ENCODE data around the gene CDH15. TPM values are rescaled to one million over a fixed set of nuclear protein-coding genes. Genes with fewer than 3 reads are reported as not detected.
A peak's percentile ranks its signal among the peaks of the same experiment; 100 is the strongest.

CDH15 gene
- total RNA-seq, 5 donors from 2014 or later (not counting 1 experiment from before 2014, with no cell fraction given): 0.19 TPM; not detected in 4

DNA sequence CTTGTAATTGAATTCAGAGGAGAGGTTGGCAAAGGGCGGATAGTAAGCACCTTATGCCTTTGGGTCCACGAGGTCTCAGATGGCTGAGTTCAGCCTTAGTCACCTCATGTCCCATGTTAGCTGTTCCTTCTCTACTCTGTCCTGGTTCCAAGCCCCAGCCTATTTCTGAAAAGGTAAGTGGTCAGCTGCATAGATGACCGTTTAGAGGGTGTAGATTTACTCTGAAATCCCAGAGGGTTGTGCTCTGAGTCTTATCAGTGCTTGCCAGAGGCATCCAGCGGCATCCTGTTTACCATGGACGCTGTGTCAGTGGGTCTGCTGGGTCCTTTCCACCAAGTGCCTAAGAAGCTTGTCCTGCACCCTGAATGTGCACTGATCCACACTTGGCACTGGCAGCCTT, 47.8 kb downstream of the CDH15 start:
- H3K36me3 Mint-ChIP-seq: peaks cover 33% of the 10 kb centered on the region
- CTCF ChIA-PET: no interaction called here
- no peaks in the 10 kb centered on the region for H3K27me3 Mint-ChIP-seq
- Histone ChIP-seq H3K4me3 (ENCODE audit: control insufficient read depth in 1 of 2, extremely low read depth in 1 of 2, low read length in 1 of 2) (no peak overlapping the region), H3K27ac (ENCODE audit: low read length) (no peak overlapping the region), H3K27me3 (replicated peaks in 1 of 2; ENCODE audit: control insufficient read depth in 2 of 2, extremely low read depth in 1 of 2, insufficient read depth in 2 of 2, low read length in 1 of 2) (no peaks in the 10 kb centered on the region), H3K9me3 (no peaks in the 10 kb centered on the region), H3K36me3 (ENCODE audit: control insufficient read depth in 2 of 2, extremely low read depth in 1 of 2, insufficient read depth in 1 of 2, low read length in 1 of 2) (peaks cover 9 to 35% of the 10 kb centered on the region in 2 donors), H3K4me1 (ENCODE audit: control insufficient read depth in 1 of 2, extremely low read depth in 1 of 2, insufficient read depth in 2 of 2, low read length in 2 of 2) (peaks cover 13 to 20% of the 10 kb centered on the region in 2 experiments)
- H3K4me3 Mint-ChIP-seq: peak overlapping the region; percentile 62 to 90 (median 70)
- H3K9me3 Mint-ChIP-seq: no peaks in the 10 kb centered on the region
- ATAC-seq (replicated peaks in 1 of 4) (no peak), DNase-seq (no peak)
- 96% methylated on average over 4 of the region's 5 CpGs for WGBS (ENCODE audit: insufficient coverage)
- POLR2A ChIA-PET: no interaction called here
- H3K27ac Mint-ChIP-seq: peak overlapping the region; percentile 52 to 59
- peaks cover 20 to 35% (median 26%) of the 10 kb centered on the region in 3 donors for H3K4me1 Mint-ChIP-seq

DNA sequence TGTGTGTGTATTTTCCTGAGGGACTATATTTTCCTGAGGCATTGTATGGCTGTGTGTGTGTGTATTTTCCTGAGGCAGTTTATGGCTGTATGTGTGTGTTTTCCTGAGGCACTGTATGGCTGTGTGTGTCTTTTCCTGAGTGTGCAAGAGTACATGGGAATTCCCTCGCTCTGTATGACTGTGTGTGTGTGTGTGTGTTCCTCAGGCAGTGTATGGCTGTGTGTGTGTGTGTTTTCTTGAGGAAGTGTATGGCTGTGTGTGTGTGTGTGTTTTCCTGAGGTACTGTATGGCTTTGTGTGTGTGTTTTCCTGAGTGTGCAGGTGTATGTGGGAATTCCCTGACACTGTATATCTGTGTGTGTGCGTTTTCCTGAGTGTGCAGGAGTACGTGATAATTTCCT, 50.1 kb downstream of the CDH15 start:
- DNase-seq: no peak

DNA sequence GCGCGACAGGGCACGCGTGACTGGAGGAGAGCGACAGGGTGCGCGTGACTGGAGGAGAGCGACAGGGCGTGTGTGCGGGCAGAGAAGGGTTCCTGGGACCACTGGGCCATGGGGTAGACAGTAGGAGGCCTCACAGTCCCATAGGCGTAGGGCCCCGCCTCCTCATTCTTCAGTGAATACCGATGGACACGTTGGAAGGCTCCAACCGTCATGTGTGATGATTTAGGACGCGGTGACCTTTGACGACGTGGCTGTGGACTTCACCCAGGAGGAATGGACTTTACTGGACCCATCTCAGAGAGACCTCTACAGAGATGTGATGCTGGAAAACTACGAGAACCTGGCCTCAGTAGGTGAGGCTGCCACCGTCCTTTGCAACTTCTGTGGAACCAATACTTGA, 51.4 kb downstream of the CDH15 start:
- Histone ChIP-seq H3K36me3 (ENCODE audit: control insufficient read depth in 2 of 2, extremely low read depth in 1 of 2, insufficient read depth in 1 of 2, low read length in 1 of 2) (peaks cover 30 to 61% of the 10 kb centered on the region in 2 donors), H3K9me3 (peaks cover 8% of the 10 kb centered on the region), H3K4me3 (ENCODE audit: control insufficient read depth in 1 of 2, extremely low read depth in 1 of 2, low read length in 1 of 2) (no peak overlapping the region), H3K4me1 (ENCODE audit: control insufficient read depth in 1 of 2, extremely low read depth in 1 of 2, insufficient read depth in 2 of 2, low read length in 2 of 2) (peaks cover 5 to 7% of the 10 kb centered on the region in 2 experiments), H3K27ac (ENCODE audit: low read length) (no peak overlapping the region), H3K27me3 (replicated peaks in 1 of 2; ENCODE audit: control insufficient read depth in 2 of 2, extremely low read depth in 1 of 2, insufficient read depth in 2 of 2, low read length in 1 of 2) (no peaks in the 10 kb centered on the region)
- ChIA-PET CTCF (no interaction called here), POLR2A (no interaction called here)
- H3K27me3 Mint-ChIP-seq: no peaks in the 10 kb centered on the region
- H3K27ac Mint-ChIP-seq: no peak overlapping the region
- peaks cover 7 to 15% (median 13%) of the 10 kb centered on the region in 3 donors for H3K4me1 Mint-ChIP-seq
- DNase-seq (no peak), ATAC-seq (replicated peaks in 1 of 4) (no peak)
- H3K9me3 Mint-ChIP-seq: peaks cover 0 to 13% (median 10%) of the 10 kb centered on the region in 3 donors
- H3K4me3 Mint-ChIP-seq: no peak overlapping the region
- H3K36me3 Mint-ChIP-seq: peaks cover 66% of the 10 kb centered on the region
- WGBS (ENCODE audit: insufficient coverage): 96% methylated on average over 18 of the region's 21 CpGs

More for the DNA sequence above, 50.1 kb downstream of the CDH15 start:
- Mint-ChIP-seq H3K27ac (no peak overlapping the region), H3K9me3 (peaks cover 0 to 3% (median 2%) of the 10 kb centered on the region in 3 donors), H3K36me3 (peaks cover 53% of the 10 kb centered on the region), H3K4me3 (no peak overlapping the region), H3K4me1 (peaks cover 10 to 23% (median 18%) of the 10 kb centered on the region in 3 donors), H3K27me3 (no peaks in the 10 kb centered on the region)
- ChIA-PET POLR2A (no interaction called here), CTCF (no interaction called here)
- no peak overlapping the region for H3K4me3 ChIP-seq (ENCODE audit: control insufficient read depth in 1 of 2, extremely low read depth in 1 of 2, low read length in 1 of 2)
- 94% methylated on average over 2 of the region's 3 CpGs for WGBS (ENCODE audit: insufficient coverage)
- H3K36me3 ChIP-seq (ENCODE audit: control insufficient read depth in 2 of 2, extremely low read depth in 1 of 2, insufficient read depth in 1 of 2, low read length in 1 of 2): peaks cover 18 to 48% of the 10 kb centered on the region in 2 donors
- no peaks in the 10 kb centered on the region for H3K27me3 ChIP-seq (replicated peaks in 1 of 2; ENCODE audit: control insufficient read depth in 2 of 2, extremely low read depth in 1 of 2, insufficient read depth in 2 of 2, low read length in 1 of 2)
- no peak for ATAC-seq (replicated peaks in 1 of 4)
- H3K9me3 ChIP-seq: peaks cover 1% of the 10 kb centered on the region
- H3K27ac ChIP-seq (ENCODE audit: low read length): no peak overlapping the region
- peaks cover 11 to 12% of the 10 kb centered on the region in 2 experiments for H3K4me1 ChIP-seq (ENCODE audit: control insufficient read depth in 1 of 2, extremely low read depth in 1 of 2, insufficient read depth in 2 of 2, low read length in 2 of 2)

DNA sequence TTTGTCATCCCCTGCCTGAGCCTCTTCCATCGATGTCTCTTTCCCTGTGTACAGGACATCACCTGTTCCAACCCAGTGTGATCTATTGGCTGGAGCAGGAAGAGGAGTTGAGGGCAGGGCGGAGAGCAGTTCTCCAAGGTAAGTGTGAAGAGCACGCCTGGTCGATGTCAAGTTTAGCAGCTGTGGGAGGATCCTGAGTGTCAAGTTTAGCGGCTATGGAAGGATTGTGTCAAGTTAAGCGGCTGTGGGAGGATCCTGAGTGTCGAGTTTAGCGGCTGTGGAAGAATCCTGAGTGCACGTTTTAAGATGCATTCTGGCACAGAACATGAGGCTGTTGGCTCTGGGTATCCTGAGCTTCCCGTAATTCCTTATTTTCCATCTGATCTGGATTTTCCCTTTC, 53.1 kb downstream of the CDH15 start:
- peaks cover 81% of the 10 kb centered on the region for H3K36me3 Mint-ChIP-seq
- H3K4me3 Mint-ChIP-seq: no peak overlapping the region
- CTCF ChIA-PET: interaction anchor here in 1 of 2 donors (0.6 kb wide), 1 partner anchor 14 kb away, joined by 3 read pairs; no protein-coding TSS in a partner anchor
- H3K27ac Mint-ChIP-seq: no peak overlapping the region
- peaks cover 0 to 17% (median 16%) of the 10 kb centered on the region in 3 donors for H3K9me3 Mint-ChIP-seq
- H3K27me3 Mint-ChIP-seq: no peaks in the 10 kb centered on the region
- Histone ChIP-seq H3K27me3 (replicated peaks in 1 of 2; ENCODE audit: control insufficient read depth in 2 of 2, extremely low read depth in 1 of 2, insufficient read depth in 2 of 2, low read length in 1 of 2) (no peaks in the 10 kb centered on the region), H3K4me1 (ENCODE audit: control insufficient read depth in 1 of 2, extremely low read depth in 1 of 2, insufficient read depth in 2 of 2, low read length in 2 of 2) (no peaks in the 10 kb centered on the region), H3K9me3 (peaks cover 14% of the 10 kb centered on the region), H3K27ac (ENCODE audit: low read length) (no peak overlapping the region), H3K36me3 (ENCODE audit: control insufficient read depth in 2 of 2, extremely low read depth in 1 of 2, insufficient read depth in 1 of 2, low read length in 1 of 2) (peaks cover 29 to 60% of the 10 kb centered on the region in 2 donors), H3K4me3 (ENCODE audit: control insufficient read depth in 1 of 2, extremely low read depth in 1 of 2, low read length in 1 of 2) (no peak overlapping the region)
- WGBS (ENCODE audit: insufficient coverage): 100% methylated on average over 4 of the region's 10 CpGs
- peaks cover 2 to 4% (median 3%) of the 10 kb centered on the region in 3 donors for H3K4me1 Mint-ChIP-seq
- POLR2A ChIA-PET: no interaction called here
- ATAC-seq (replicated peaks in 1 of 4): no peak
- DNase-seq: no peak

DNA sequence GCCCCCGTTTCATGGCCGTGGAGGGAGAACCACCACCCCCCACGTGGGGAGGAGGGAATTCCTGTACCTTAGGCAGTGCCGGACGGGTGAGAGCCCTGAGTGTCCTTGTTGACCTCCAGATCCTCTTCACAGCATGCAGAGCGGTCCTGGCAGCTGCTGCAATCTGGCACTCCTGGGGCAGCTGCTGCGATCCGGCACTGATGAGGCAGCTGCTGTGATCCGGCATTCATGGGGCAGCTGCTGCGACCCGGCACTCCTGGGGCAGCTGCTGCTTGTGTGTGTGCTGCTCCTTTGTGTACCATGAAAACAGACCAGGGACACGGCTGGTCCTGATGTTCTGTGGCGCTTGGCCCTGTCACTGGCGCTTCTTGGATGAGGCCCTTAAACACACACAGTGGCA, 58.7 kb downstream of the CDH15 start:
- POLR2A ChIA-PET: no interaction called here
- Mint-ChIP-seq H3K36me3 (peaks cover 80% of the 10 kb centered on the region), H3K4me1 (no peaks in the 10 kb centered on the region), H3K27me3 (no peaks in the 10 kb centered on the region), H3K4me3 (no peak overlapping the region), H3K9me3 (peaks cover 0 to 21% (median 16%) of the 10 kb centered on the region in 3 donors), H3K27ac (no peak overlapping the region)
- H3K4me3 ChIP-seq (ENCODE audit: control insufficient read depth in 1 of 2, extremely low read depth in 1 of 2, low read length in 1 of 2): no peak overlapping the region
- H3K27ac ChIP-seq (ENCODE audit: low read length): no peak overlapping the region
- peaks cover 35 to 53% of the 10 kb centered on the region in 2 donors for H3K36me3 ChIP-seq (ENCODE audit: control insufficient read depth in 2 of 2, extremely low read depth in 1 of 2, insufficient read depth in 1 of 2, low read length in 1 of 2)
- WGBS (ENCODE audit: insufficient coverage): 98% methylated on average over 14 of the region's 14 CpGs
- H3K27me3 ChIP-seq (replicated peaks in 1 of 2; ENCODE audit: control insufficient read depth in 2 of 2, extremely low read depth in 1 of 2, insufficient read depth in 2 of 2, low read length in 1 of 2): no peaks in the 10 kb centered on the region
- no peak for ATAC-seq (replicated peaks in 1 of 4)
- CTCF ChIA-PET: no interaction called here
- no peak for DNase-seq
- H3K9me3 ChIP-seq: peaks cover 14% of the 10 kb centered on the region
- H3K4me1 ChIP-seq (ENCODE audit: control insufficient read depth in 1 of 2, extremely low read depth in 1 of 2, insufficient read depth in 2 of 2, low read length in 2 of 2): no peaks in the 10 kb centered on the region

DNA sequence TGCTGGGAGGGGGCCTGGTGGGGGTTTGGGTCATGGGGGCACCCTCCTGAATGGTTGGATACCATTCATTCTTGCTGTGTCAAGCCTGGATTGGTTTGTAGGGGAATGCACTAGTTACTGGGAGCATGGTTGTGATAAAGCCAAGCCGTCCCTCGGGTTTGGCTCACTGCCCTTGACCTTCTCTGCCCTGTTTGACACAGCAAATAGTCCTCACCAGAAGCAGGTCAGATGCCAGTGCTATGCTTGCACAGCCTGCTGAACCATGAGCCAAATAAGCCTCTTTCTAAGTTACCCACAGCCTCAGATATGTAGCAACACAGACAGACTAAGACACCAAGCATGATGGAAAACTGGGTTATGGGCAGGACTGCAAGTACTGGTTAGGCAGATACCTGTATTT, 60.6 kb downstream of the CDH15 start:
- ATAC-seq (replicated peaks in 1 of 4) (no peak), DNase-seq (no peak)
- ChIA-PET POLR2A (no interaction called here), CTCF (no interaction called here)
- Histone ChIP-seq H3K4me1 (ENCODE audit: control insufficient read depth in 1 of 2, extremely low read depth in 1 of 2, insufficient read depth in 2 of 2, low read length in 2 of 2) (no peaks in the 10 kb centered on the region), H3K4me3 (ENCODE audit: control insufficient read depth in 1 of 2, extremely low read depth in 1 of 2, low read length in 1 of 2) (no peak overlapping the region), H3K36me3 (ENCODE audit: control insufficient read depth in 2 of 2, extremely low read depth in 1 of 2, insufficient read depth in 1 of 2, low read length in 1 of 2) (peaks cover 24 to 39% of the 10 kb centered on the region in 2 donors), H3K27ac (ENCODE audit: low read length) (no peak overlapping the region), H3K27me3 (replicated peaks in 1 of 2; ENCODE audit: control insufficient read depth in 2 of 2, extremely low read depth in 1 of 2, insufficient read depth in 2 of 2, low read length in 1 of 2) (no peaks in the 10 kb centered on the region), H3K9me3 (peaks cover 12% of the 10 kb centered on the region)
- no peak overlapping the region for H3K27ac Mint-ChIP-seq
- no CpG with 5 or more reads among the region's 2 CpGs for WGBS (ENCODE audit: insufficient coverage)
- peaks cover 0 to 14% (median 9%) of the 10 kb centered on the region in 3 donors for H3K9me3 Mint-ChIP-seq
- peaks cover 63% of the 10 kb centered on the region for H3K36me3 Mint-ChIP-seq
- H3K4me1 Mint-ChIP-seq: no peaks in the 10 kb centered on the region
- H3K27me3 Mint-ChIP-seq: no peaks in the 10 kb centered on the region
- no peak overlapping the region for H3K4me3 Mint-ChIP-seq

All from T-cell (primary cell).